AG09309 (cell line): ENCODE data around the gene WFDC2.

ENCODE experiments used
- DNase-seq: peaks from one replicate; pipeline ENCODE4 v3.0.0-alpha.2; 2010; ENCODE audit warnings: low read depth
- H3K4me3 ChIP-seq: 2 replicates; pipeline ENCODE4 v1.5.1; 2011; ENCODE audit warnings: mild to moderate bottlenecking, low read depth, low read length, moderate library complexity; ENCODE audit not compliant: control insufficient read depth
- TF ChIP-seq, protein P1 (sequence below): IDR thresholded peaks from 2 replicates; pipeline ENCODE4 v1.5.1; 2011; ENCODE audit warnings: mild to moderate bottlenecking, low read depth, low read length, inconsistent platforms; ENCODE audit not compliant: insufficient read depth, control insufficient read depth; ENCODE audit errors: missing control alignments

The WFDC2 gene

DNA sequence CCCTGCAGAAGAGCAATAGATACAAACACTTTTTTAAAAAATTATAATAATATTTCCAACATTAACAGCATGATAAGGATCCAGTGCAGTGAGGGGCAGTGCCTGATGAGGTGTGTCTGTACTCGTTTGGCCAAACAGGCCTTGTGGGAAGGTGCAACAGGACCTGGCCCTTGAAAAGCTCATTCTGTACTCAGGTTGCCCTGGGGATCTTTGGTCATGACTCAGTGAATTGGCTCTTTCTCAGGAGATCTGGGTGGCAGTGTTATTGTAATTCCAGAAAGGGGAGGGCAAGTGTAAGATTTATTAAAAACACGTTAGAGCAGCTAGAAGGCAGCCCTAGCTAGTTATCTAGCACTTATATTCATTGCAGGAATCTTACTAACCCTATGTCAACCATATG is 48.7 kb downstream of the WFDC2 start:
- H3K4me3 ChIP-seq, result no peak overlapping the region
- TF ChIP-seq, protein P1, sequence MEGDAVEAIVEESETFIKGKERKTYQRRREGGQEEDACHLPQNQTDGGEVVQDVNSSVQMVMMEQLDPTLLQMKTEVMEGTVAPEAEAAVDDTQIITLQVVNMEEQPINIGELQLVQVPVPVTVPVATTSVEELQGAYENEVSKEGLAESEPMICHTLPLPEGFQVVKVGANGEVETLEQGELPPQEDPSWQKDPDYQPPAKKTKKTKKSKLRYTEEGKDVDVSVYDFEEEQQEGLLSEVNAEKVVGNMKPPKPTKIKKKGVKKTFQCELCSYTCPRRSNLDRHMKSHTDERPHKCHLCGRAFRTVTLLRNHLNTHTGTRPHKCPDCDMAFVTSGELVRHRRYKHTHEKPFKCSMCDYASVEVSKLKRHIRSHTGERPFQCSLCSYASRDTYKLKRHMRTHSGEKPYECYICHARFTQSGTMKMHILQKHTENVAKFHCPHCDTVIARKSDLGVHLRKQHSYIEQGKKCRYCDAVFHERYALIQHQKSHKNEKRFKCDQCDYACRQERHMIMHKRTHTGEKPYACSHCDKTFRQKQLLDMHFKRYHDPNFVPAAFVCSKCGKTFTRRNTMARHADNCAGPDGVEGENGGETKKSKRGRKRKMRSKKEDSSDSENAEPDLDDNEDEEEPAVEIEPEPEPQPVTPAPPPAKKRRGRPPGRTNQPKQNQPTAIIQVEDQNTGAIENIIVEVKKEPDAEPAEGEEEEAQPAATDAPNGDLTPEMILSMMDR, result no peak
- DNase-seq, result no peak

DNA sequence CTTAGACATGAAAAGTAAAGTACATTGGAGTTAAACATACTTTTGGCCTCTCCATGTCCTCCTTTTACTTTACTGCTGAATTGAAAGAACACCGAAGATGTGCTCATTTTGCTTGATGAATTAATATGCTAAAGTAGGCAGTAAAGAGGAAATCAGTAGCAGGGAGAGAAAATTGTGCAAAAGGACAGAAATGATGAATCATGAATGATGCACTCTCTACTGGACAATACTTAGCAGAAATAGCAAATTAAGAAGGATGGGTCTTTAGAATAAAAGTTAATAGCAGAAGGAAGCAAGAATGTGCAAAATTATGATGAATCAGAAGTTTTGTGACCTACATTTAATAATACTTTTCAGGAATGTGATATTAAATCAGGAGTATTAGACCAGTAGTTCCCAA is 54.3 kb downstream of the WFDC2 start:
- TF ChIP-seq, protein P1, result no peak

DNA sequence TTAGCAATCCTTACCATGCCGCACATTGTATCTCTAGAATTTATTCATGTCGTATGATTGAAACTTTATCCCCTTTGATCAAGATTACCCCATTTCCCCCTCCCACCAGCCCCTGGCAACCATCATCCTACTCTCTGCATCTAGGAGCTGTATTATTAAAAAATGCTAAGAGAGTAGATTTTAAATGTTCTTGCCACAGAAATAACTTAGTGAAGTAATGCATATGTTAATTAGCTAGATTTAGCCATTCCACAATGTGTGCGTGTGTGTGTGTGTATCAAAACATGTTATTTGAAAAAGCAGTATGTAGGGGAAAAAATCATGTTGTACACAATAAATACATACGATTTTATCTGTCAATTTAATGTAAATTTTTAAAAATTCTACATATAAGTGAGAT is 57.7 kb downstream of the WFDC2 start:
- TF ChIP-seq, protein P1, result no peak
- H3K4me3 ChIP-seq, result no peak overlapping the region
- no peak for DNase-seq

More for the DNA sequence above, 54.3 kb downstream of the WFDC2 start:
- no peak for DNase-seq
- H3K4me3 ChIP-seq, result no peak overlapping the region
